ENCODE measurements around the gene AHSP.

DNA sequence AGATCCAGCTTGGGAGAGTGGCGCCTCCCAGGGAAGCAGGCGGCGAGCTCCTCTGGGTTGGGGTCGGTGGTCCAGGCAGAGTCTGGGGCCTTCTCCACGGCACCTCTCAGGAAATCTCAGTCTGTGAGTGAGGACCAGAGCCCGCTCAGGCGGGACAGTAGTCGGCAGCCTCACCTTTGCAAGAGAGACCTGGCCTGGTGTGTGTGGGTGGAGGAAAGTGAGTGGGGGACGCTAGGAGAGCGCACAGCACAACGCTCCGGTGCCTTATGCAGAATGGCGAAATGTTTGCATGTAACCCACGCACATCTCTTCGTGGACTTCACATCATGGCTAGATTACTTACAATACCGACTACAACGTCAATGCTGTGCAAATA, 2.2 kb downstream of the AHSP start:
- no peak for TF ChIP-seq EP300 (IDR thresholded peaks at IDR 0.05)
- TF ChIP-seq, protein P1, sequence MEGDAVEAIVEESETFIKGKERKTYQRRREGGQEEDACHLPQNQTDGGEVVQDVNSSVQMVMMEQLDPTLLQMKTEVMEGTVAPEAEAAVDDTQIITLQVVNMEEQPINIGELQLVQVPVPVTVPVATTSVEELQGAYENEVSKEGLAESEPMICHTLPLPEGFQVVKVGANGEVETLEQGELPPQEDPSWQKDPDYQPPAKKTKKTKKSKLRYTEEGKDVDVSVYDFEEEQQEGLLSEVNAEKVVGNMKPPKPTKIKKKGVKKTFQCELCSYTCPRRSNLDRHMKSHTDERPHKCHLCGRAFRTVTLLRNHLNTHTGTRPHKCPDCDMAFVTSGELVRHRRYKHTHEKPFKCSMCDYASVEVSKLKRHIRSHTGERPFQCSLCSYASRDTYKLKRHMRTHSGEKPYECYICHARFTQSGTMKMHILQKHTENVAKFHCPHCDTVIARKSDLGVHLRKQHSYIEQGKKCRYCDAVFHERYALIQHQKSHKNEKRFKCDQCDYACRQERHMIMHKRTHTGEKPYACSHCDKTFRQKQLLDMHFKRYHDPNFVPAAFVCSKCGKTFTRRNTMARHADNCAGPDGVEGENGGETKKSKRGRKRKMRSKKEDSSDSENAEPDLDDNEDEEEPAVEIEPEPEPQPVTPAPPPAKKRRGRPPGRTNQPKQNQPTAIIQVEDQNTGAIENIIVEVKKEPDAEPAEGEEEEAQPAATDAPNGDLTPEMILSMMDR (IDR thresholded peaks at IDR 0.05): no peak
- no peak for TF ChIP-seq POLR2A (IDR thresholded peaks at IDR 0.05)

All from ovary (tissue), 3 donors.